ENCODE data around the gene PRRT3. TPM values are rescaled to one million over a fixed set of nuclear protein-coding genes. Genes with fewer than 3 reads are reported as not detected.
"Not testable (repeated sequence)": the region's sequence is repeated elsewhere in the genome, so short reads cannot be mapped to it uniquely, and the experiment has no call there.

PRRT3 gene
- polyA plus RNA-seq, 1 experiment = 4.0 TPM

GRCh38 chr3:9944271-9944670, 7.9 kb downstream of the PRRT3 start:
- no peak for TF ChIP-seq CTCF (IDR thresholded peaks at IDR 0.05; ENCODE audit: insufficient read depth, low read depth, low read length)
- Histone ChIP-seq H3K27me3 (ENCODE audit: control insufficient read depth, insufficient read depth, low read length) (no peaks in the 10 kb centered on the region), H3K36me3 (ENCODE audit: control insufficient read depth, insufficient read depth, low read length) (peaks cover 8% of the 10 kb centered on the region), H3K4me3 (ENCODE audit: low read depth, low read length) (no peak overlapping the region)
- no peak for DNase-seq (ENCODE audit: low read depth)
- ChIA-PET POLR2A (interaction anchor here (1.0 kb wide), 1 partner anchor 11 kb away, joined by 3 read pairs; the partner anchor contains the start of gene CRELD1), CTCF (interaction anchor here (1.3 to 2.2 kb wide), 2 partner anchors 11 to 229 kb away, joined by 3 to 13 read pairs; partner anchors contain the start of gene CRELD1)

GRCh38 chr3:9942934-9943690, 9.1 kb downstream of the PRRT3 start:
- peaks cover 5% of the 10 kb centered on the region for H3K36me3 ChIP-seq (ENCODE audit: control insufficient read depth, insufficient read depth, low read length)
- no peak overlapping the region for H3K4me3 ChIP-seq (ENCODE audit: low read depth, low read length)
- no peak for DNase-seq (ENCODE audit: low read depth)
- no peaks in the 10 kb centered on the region for H3K27me3 ChIP-seq (ENCODE audit: control insufficient read depth, insufficient read depth, low read length)
- no peak for TF ChIP-seq CTCF (IDR thresholded peaks at IDR 0.05; ENCODE audit: insufficient read depth, low read depth, low read length)
- POLR2A ChIA-PET = no interaction called here
- CTCF ChIA-PET = interaction anchor here (0.7 to 2.2 kb wide), 3 partner anchors 10 to 145 kb away, joined by 5 to 13 read pairs (median 5); partner anchors contain the start of gene CRELD1

GRCh38 chr3:9942164-9942563, 10.0 kb downstream of the PRRT3 start:
- POLR2A ChIA-PET = no interaction called here
- Histone ChIP-seq H3K36me3 (ENCODE audit: control insufficient read depth, insufficient read depth, low read length) (peaks cover 8% of the 10 kb centered on the region), H3K27me3 (ENCODE audit: control insufficient read depth, insufficient read depth, low read length) (no peaks in the 10 kb centered on the region), H3K4me3 (ENCODE audit: low read depth, low read length) (no peak overlapping the region)
- CTCF ChIA-PET = interaction anchor here (0.7 to 1.1 kb wide), 2 partner anchors 9 to 146 kb away, joined by 5 read pairs; partner anchors contain the start of gene CRELD1
- DNase-seq (ENCODE audit: low read depth) = no peak
- no peak for TF ChIP-seq CTCF (IDR thresholded peaks at IDR 0.05; ENCODE audit: insufficient read depth, low read depth, low read length)

- POLR2A ChIA-PET = no interaction called here
- Histone ChIP-seq H3K4me3 (ENCODE audit: low read depth, low read length) (no peak overlapping the region), H3K27me3 (ENCODE audit: control insufficient read depth, insufficient read depth, low read length) (no peaks in the 10 kb centered on the region), H3K36me3 (ENCODE audit: control insufficient read depth, insufficient read depth, low read length) (peaks cover 8% of the 10 kb centered on the region)
- CTCF ChIA-PET = no interaction called here
- no peak for DNase-seq (ENCODE audit: low read depth)
- TF ChIP-seq CTCF (IDR thresholded peaks at IDR 0.05; ENCODE audit: insufficient read depth, low read depth, low read length) = no peak
Observed at GRCh38 chr3:9940746-9941145, 11.5 kb downstream of the PRRT3 start.

GRCh38 chr3:9939906-9940305, 12.3 kb downstream of the PRRT3 start:
- H3K27me3 ChIP-seq (ENCODE audit: control insufficient read depth, insufficient read depth, low read length); DNase-seq (ENCODE audit: low read depth); POLR2A ChIA-PET; CTCF ChIA-PET; H3K36me3 ChIP-seq (ENCODE audit: control insufficient read depth, insufficient read depth, low read length); H3K4me3 ChIP-seq (ENCODE audit: low read depth, low read length): not testable (repeated sequence)
